ENCODE measurements around the gene TRMT2A.

DNA sequence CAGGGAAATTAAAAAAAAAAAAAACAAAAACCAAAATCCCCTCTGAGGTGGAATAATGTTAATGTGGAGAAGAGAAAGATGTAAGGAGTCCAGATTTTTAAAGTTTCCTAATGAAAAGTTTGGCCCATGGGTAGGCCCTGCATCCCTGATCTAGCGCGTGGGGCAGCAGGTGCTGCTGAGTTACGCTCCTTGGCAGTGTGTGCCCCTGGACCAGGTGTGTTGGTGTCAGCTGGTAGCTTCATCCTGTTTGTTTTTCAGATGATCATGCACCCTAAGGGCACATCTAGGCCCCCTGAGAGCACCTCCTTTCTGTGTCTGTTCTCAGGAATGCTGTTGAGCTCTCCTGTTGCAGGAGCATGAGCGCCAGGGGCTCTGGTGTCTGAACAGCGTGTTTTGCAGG, 30.3 kb downstream of the TRMT2A start:
- no peak for TF ChIP-seq POLR2A (IDR thresholded peaks at IDR 0.05; ENCODE audit: low read depth, low read length)
- TF ChIP-seq POLR2AphosphoS5 (IDR thresholded peaks at IDR 0.05; ENCODE audit: low read depth, low read length), result no peak

Measured in GM12892 (cell line).